K562 (cell line): ENCODE data around the gene ARID3B. TPM values are rescaled to one million over a fixed set of nuclear protein-coding genes. Genes with fewer than 3 reads are reported as not detected.

Source experiments
- E2F5 ChIP-seq: sonication (generic); formaldehyde crosslinking; IDR thresholded peaks from 2 replicates; pipeline ENCODE4 v1.8.0; 2022; ENCODE audit warnings: mild to moderate bottlenecking, missing genetic modification reagents
- IRF2 ChIP-seq: sonication (generic); formaldehyde crosslinking; IDR thresholded peaks from 2 replicates; pipeline ENCODE4 v1.8.1; 2022; ENCODE audit warnings: mild to moderate bottlenecking, missing genetic modification reagents
- KDM5B ChIP-seq: fragments of 200-600 bp; sonication (generic); IDR thresholded peaks from 2 replicates; pipeline ENCODE4 v1.6.1; 2012; ENCODE audit warnings: low read depth, mild to moderate bottlenecking, moderate library complexity, low read length, control low read depth, inconsistent platforms; ENCODE audit not compliant: insufficient replicate concordance
- MYC ChIP-seq, 2 experiments: fragments of 250-450 bp in 1 of 2; sonication (Bioruptor Pico) in 1 of 2; IDR thresholded peaks; 2 replicates each; pipeline versions ENCODE4 v1.5.1 to v1.6.1; 2012 to 2021; ENCODE audit warnings: low read depth in 2 of 2, borderline replicate concordance in 1 of 2, improper control_type of control experiment in 1 of 2, low read length in 1 of 2, mild to moderate bottlenecking in 1 of 2, moderate library complexity in 1 of 2
- NR2C2 ChIP-seq, 2 experiments: fragments of 200-800 bp in 1 of 2; sonication (Bioruptor generic) in 1 of 2; sonication (generic) in 1 of 2; formaldehyde crosslinking in 1 of 2; IDR thresholded peaks; 2 replicates each; pipeline versions ENCODE4 v1.6.1 to v1.8.0; 2016 to 2022; ENCODE audit warnings: mild to moderate bottlenecking in 1 of 2, missing compliant biosample characterization in 1 of 2, missing genetic modification characterization in 1 of 2, missing genetic modification reagents in 1 of 2
- NRF1 ChIP-seq, 2 experiments: fragments of 450-650 bp; IDR thresholded peaks in 1 of 2; conservative IDR thresholded peaks in 1 of 2; 2 replicates each; pipeline ENCODE4 v1.6.1; 2014; ENCODE audit warnings: mild to moderate bottlenecking in 2 of 2
- RBM14 ChIP-seq: fragments of 200-400 bp; formaldehyde crosslinking; IDR thresholded peaks from 2 replicates; pipeline ENCODE4 v1.6.1; 2018; ENCODE audit warnings: low read depth, mild to moderate bottlenecking, low read length, moderate library complexity, borderline replicate concordance; ENCODE audit not compliant: insufficient read depth
- SMAD2 ChIP-seq: fragments of 150-350 bp; IDR thresholded peaks from 2 replicates; pipeline ENCODE4 v1.6.1; 2014; ENCODE audit warnings: low read depth, mild to moderate bottlenecking, low read length
- XRCC4 ChIP-seq: IDR thresholded peaks from one replicate; pipeline ENCODE4 v1.6.1; 2011; ENCODE audit not compliant: insufficient read depth, insufficient read length; ENCODE audit errors: extremely low read depth
- ZBTB1 ChIP-seq: sonication (generic); formaldehyde crosslinking; IDR thresholded peaks from 2 replicates; pipeline ENCODE4 v1.8.1; 2023; ENCODE audit warnings: missing genetic modification reagents, low read depth, mild to moderate bottlenecking, borderline replicate concordance
- ZNF318 ChIP-seq, 2 experiments: fragments of 450-650 bp; IDR thresholded peaks; 2 replicates each; pipeline ENCODE4 v1.6.1; 2016; ENCODE audit warnings: mild to moderate bottlenecking in 2 of 2, borderline replicate concordance in 1 of 2, low read depth in 1 of 2, moderate library complexity in 1 of 2
- ZNF444 ChIP-seq: fragments of 250-450 bp; sonication (Bioruptor Pico); IDR thresholded peaks from 2 replicates; pipeline ENCODE4 v1.4.0; 2020; ENCODE audit warnings: mild to moderate bottlenecking, moderate library complexity
- ZNF740 ChIP-seq, 3 experiments: fragments of 200-800 bp in 1 of 3; sonication (Bioruptor generic) in 1 of 3; sonication (generic) in 1 of 3; formaldehyde crosslinking in 1 of 3; IDR thresholded peaks; 2 replicates each; pipeline versions ENCODE4 v1.6.1 to v1.8.0; 2016 to 2022; ENCODE audit warnings: mild to moderate bottlenecking in 2 of 3, missing compliant biosample characterization in 2 of 3, missing genetic modification characterization in 2 of 3, missing genetic modification reagents in 1 of 3
- polyA plus RNA-seq, 8 experiments: library from polyadenylated mRNA; depleted of rRNA in 4 of 8; stranded (reverse) in 5 of 8; unstranded in 3 of 8; fragments of >200 nt; fragmentation: Nextera tagmentation in 2 of 8; fragmentation: Illumina TruSeq in 1 of 8; extraction: Ambion mirVana in 2 of 8; extraction: Trizol in 1 of 8; gene quantifications; 2 replicates each; pipeline versions ENCODE4 v1.2.1 to v1.2.3, GENCODE V29; 2011 to 2014; ENCODE audit warnings: inconsistent platforms in 1 of 8, missing spikeins in 1 of 8
- total RNA-seq, 7 experiments: library from RNA; depleted of rRNA in 6 of 7; stranded (reverse); fragments of >200 nt in 6 of 7; fragmentation: Illumina TruSeq in 2 of 7; extraction: Trizol in 2 of 7; gene quantifications; 2 replicates each; pipeline versions ENCODE4 v1.2.1 to v1.2.3, GENCODE V29; 2011 to 2021; ENCODE audit warnings: low replicate concordance in 1 of 7

The ARID3B gene
- total and polyA plus RNA-seq, 9 of the 15 experiments (the other 6 are each of a cell fraction or from before 2014, with no cell fraction given), result 0.32 to 15.1 (median 7.1) TPM

GRCh38 chr15:74540161-74540760 lies 759 bp upstream of the ARID3B start (continued):
- peak; percentile 67; the same call in 1 of the 2 replicates for TF ChIP-seq ZBTB1 (CRISPR knock-in tag)
- 0 out of 2 replicates have a peak, but pooled peaks have one; percentile 26 for TF ChIP-seq ZNF740 (CRISPR knock-in tag; IDR thresholded peaks at IDR 0.05)
- no peak for TF ChIP-seq ZNF740 (tag; IDR thresholded peaks at IDR 0.05)
- no peak for TF ChIP-seq ZNF444 (CRISPR knock-in tag)
- TF ChIP-seq IRF2 (CRISPR knock-in tag), result no peak
- TF ChIP-seq ZNF318 (IDR thresholded peaks at IDR 0.05; ENCODE audit: borderline replicate concordance in 1 of 2, low read depth in 1 of 2), result no peak
- TF ChIP-seq RBM14, result no peak
- no peak for TF ChIP-seq NRF1 (conservative IDR thresholded peaks at IDR 0.05 in 1 of 2, IDR thresholded peaks at IDR 0.05 in 1 of 2)
- no peak for TF ChIP-seq SMAD2
- no peak for TF ChIP-seq XRCC4
- TF ChIP-seq E2F5 (CRISPR knock-in tag), result no peak
- TF ChIP-seq KDM5B, result peak; percentile 2
- TF ChIP-seq MYC (IDR thresholded peaks at IDR 0.05; ENCODE audit: low read depth, low read length), result no peak
- TF ChIP-seq MYC (CRISPR knock-in tag; IDR thresholded peaks at IDR 0.05; ENCODE audit: borderline replicate concordance, low read depth), result no peak
- TF ChIP-seq NR2C2 (CRISPR knock-in tag; IDR thresholded peaks at IDR 0.05), result 0 out of 2 replicates have a peak, but pooled peaks have one; percentile 35
- no peak for TF ChIP-seq NR2C2 (tag; IDR thresholded peaks at IDR 0.05)
